ENCODE results near the gene ST13.
"Not testable (repeated sequence)": the region's sequence is repeated elsewhere in the genome, so short reads cannot be mapped to it uniquely, and the experiment has no call there.

ST13 gene

GRCh38 chr22:40782521-40782920 is 73.9 kb downstream of the ST13 start:
- no peak for TF ChIP-seq ZNF274 (IDR thresholded peaks at IDR 0.05; ENCODE audit: low read depth, low read length)
- no peak overlapping the region for H3K4me3 ChIP-seq (ENCODE audit: low read length)

GRCh38 chr22:40781749-40782148 is 74.7 kb downstream of the ST13 start:
- not testable (repeated sequence) for H3K4me3 ChIP-seq (ENCODE audit: low read length)

All from GM08714 (cell line).